Measurements from ENCODE around the gene FAM83C.

The FAM83C gene

DNA sequence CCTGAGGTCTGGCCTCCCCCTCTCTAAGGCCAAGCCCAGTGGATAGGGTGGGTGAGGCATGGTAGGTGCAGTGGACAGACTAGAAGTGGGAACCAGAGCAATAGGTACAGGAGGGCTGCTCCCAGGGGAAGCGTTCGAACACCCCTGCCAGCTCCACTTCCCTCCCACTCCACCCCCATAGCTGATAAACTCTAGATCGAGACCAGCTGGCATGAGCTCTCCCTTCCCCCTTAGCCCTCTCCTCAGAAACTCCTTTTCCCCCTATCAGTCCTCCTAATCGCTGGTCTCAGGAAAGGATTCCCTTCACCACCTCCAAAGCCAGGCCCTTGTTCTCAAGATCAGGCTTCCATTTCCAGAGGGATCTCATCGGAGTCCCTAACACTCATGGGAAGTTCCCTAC is 6.0 kb upstream of the FAM83C start:
- no peak for DNase-seq (ENCODE audit: low spot score)

DNA sequence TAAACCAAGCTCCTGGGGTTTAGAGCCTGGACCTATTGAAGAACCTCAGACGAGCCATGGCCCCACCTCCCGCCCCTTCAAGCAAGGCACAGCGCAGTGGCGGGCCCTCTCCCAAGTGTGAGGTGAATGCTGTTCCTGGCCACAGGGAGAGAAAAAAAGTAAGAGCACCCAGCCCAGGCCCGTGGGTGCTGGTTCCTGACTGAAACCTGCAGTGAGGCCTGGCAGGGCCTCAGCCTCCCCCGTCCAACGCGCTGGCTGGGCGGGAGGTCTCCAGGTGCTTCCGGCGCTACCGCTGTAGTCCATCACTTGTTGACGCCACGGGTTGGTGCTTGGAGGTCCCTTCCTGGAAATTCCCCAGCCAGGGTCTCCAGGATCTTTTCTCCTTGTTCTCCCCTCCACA is 5.5 kb upstream of the FAM83C start:
- no peak for DNase-seq (ENCODE audit: low spot score)

DNA sequence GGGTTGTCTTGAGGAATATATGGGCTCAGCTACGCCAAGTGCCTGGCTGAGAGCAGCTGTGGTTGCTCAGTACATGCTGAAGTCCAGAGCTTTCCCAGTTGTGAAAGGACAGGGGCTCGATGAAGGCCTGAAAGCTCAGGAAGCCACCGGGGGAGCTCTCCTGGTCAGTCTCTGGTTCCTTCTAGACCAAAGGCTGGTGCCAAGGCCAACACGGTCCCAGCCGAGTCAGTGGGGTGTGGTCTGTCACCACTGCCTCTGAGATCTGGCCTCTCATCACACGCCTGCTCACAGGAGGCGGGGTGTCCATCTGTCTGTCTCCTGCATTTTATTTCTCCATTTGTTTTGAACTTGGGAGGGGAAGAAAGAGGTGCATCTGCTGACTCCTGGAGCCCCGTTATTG is 4.9 kb upstream of the FAM83C start:
- no peak for DNase-seq (ENCODE audit: low spot score)

DNA sequence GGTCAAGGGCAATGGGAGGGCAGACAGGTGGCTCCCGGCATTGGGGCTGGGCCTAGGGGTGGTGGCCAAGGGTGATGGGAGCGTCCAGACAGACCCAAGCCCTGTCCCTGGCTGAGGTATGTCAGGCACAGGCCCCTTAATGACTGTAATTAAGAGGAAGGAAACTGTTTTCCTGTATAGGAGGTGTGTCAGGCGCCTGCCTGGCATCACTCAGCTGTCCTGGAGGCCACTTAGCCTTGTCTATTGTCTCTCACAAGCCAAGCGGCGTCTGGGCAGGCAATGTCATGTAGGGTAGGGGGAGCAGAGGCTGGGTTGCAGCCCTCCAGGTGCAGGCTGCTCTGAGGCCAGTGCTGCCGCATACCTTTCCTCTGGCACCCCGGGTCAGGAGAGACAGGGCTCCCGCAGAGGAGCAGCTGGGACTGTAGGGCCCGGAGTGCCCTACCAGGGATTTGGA is 3.9 kb upstream of the FAM83C start:
- no peak for DNase-seq (ENCODE audit: low spot score)

DNA sequence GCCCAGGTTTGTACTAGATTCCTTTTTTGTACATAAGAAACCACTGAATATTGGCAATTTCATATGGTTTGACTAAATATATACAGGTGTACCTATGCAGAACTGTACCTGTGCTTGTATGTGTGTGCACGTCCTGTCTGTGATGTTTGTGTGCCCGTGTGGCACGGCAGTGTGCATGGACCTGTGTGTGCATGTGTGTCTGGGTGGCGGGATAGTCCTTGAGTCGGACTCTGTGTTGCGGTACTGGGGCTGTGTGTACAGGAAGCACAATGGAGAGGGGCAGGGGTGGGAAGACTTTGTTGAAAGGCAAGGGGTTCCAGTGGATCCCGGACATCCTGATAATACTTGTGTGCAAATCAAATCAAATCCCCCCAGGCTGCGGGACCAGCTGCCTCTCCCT is 3.4 kb upstream of the FAM83C start:
- no peak for DNase-seq (ENCODE audit: low spot score)

DNA sequence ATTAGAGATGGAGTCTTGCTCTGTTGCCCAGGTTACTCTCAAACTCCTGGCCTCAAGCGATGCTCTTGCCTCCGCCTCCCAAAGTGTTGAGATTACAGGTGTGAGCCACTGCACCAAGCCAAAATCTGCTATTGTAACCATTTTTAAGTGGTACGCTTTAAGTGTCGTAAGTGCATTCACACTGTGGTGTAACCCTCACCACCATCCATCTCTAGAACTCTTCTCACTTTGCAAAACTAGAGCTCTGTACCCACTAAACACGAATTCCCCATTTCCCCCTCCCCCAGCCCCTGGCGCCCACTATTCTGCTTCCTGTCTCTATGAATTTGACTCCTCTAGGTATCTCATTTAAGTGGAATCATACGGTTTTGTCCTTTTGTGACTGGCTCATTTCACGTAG is 2.8 kb upstream of the FAM83C start:
- DNase-seq (ENCODE audit: low spot score), result no peak

DNA sequence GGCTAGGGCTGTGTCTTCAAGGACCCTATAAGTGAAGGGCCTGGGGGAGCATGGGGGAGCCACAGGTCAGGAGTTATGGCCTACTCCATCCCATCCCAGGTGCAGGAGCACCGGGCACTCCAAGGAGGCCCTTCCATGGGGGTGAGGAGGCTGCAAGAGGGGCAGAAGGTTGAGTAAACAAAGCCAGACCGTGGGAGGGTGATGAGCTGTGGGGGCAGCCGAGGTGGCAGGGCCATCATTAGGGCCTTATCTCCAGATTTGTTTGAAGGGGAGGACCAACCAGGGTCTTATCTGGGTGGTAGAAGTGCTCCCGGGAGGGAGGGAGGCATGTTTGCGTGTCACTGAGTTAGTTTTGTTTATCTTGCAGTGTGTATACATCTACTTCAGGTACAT is 2.1 kb upstream of the FAM83C start:
- DNase-seq (ENCODE audit: low spot score), result no peak

DNA sequence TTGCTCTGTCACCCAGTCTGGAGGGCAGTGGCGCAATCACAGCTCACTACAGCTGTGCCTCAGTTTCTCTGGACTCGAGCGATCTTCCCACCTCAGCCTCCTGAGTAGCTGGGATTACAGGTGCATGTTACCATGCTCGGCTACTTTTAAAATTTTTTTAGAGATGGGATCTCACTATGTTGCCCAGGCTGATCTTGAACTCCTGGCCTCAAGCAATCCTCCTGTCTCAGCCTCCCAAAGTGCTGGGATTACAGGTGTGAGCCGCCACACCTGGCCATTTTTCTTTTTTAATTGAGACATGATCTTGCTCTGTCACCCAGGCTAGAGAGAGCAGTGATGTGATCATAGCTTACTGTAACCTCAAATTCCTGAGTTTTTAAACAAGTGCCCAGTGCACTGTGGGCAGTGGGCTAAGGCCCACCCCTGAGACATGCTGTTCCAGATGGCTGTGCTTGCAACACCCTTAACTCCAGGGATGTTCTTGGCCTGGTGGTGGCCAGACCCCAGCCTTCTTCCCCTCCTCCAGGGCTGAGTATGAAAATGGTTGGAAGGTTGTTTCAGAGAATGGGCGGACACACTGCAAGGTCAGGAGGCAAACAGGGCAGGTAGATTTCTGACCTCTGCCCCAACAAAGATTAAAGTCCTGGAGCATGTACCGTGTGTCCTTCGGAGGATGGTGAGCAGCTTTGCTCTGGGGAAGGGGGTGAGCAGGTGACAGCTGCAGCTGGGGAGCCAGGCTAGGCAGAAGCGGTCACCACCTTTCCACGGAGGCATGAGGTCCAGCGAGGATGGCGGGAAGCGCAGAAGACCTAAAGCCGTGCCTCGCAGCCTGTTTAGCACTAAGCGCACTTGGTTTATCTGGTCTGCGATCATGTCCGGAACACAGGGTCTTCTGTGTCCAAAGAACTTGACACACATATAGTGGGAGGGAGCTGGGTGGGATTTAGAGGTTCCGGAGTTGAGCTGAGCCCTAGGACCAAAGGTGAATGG is 1.4 kb upstream of the FAM83C start:
- DNase-seq (ENCODE audit: low spot score), result no peak

DNA sequence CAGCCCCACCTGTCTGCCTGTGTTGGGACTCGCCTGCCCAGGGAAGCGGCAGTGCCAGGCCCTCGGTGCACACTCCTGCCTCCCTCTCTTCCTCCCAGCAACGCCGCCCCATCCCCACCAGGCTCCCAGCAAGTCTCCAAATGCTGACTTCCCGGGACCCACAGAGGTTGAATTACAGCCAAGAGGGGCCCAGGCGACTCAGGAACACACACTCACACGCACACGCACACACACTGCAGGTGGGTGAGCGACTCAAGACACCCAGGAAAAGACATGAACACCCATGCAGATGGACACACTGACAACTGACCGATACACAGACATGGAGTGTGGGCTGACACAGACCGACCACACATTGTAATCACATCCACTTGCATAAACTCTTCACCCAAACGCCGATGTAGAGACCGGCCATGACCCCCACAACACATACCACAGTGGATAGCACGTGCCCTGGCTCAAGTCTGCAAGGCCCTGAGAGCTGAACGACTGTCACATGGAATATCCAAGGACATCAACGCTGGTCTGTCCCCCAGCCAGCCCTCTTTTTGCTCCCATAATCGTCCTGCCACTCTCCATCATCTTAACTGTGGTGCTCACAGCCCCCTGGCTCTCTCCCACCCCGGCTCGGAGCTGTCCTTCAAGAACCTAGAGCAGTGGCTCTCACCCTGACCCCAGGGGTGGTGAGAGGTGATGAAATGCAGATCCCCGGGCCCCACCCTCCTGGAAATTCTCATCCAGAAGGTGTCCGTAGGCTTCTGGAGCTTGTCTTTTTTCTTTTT is 470 bp upstream of the FAM83C start:
- no peak for DNase-seq (ENCODE audit: low spot score)

DNA sequence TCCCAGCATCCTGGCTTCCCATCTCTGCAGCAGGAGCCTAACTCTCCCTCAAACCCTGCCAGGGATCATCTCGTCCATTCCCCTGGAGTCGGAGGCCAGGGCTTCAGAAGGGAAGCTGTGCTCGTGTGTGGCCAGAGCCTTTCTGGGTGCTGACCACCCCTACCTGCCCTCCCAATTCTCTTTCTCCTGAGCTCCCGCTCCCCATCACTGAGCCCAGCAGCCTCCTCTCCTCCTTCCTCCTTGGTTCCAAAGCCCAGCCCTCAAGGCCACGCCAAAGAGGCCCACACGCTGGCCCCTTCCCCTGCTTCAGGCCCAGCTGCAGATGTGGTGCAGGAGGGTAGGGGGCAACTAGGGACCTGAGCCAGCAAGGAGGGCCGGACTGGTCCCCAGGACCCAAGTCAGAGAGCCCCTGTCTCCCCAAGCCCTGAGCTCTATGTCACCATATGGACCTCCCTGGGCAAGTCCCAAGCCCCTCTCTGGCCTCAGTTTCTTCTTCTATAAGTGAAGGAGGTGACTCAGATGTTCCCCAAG is 1.3 kb downstream of the FAM83C start:
- no peak for DNase-seq (ENCODE audit: low spot score)

DNA sequence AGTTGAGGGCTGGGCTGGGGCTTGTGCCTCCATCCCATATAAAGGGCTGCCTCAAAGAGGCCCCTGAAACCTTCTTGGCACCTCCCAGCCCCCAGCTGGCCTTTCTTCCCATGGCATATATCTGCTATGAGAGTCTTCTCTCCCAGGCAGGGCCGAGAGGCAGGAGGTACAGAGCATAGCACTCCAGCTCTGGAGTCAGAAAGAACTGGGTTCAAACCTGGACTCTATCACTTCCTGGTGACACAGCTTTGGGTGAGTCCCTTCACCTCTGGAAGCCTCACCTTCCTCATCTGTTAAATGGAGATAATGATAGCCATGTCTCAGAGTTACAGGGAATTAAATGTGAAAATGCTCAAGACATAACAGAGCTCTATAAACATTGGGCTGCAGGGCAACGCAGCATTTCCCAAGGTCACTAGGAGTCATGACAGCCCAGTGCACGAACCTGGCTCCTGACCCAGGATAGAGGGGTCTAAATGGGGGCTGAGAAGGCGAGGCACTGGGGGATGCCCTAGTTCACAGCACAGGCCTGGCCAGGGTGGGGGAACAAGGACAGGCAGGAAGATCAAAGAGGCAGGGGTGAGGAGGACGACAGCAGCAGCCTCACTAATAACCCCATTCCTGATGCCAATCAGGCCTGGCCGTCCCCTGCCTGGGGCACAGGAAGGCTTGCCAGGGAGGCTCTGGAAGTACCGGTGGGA is 1.9 kb downstream of the FAM83C start:
- DNase-seq (ENCODE audit: low spot score), result no peak

DNA sequence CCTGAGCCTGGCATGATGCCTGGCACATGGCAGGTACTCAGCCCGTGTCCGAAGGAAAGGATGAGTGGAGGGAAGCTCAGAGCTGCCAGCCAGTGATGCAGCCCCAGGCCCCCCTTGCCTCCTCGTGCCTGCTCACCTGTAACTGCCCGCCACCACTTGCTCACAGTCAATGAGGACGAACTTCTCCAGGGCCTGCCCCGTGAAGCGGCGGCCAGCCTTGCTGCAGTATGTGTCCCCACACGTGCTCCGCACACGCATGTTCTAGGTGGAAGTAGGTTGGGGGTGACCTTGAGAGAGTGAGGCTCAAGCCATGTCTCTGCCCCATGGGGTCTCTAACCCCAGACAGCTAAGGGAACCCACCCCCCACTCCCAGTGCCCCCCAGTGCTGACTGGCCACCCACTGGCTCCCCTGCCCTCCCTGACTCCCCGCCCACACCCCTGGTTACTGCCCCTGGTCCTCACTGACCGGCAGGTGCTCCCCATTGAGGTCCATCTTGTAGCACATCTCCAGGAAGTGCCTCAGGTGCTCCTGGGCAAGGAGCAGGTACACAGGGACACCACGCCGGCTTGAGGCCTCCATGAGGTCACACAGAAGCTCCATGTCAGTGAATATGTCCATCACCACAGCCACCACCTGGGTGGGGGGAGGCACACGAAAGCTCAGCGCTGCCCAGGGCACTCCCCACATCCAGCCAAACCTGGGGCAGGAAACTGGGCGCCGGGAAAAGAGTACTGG is 3.7 kb downstream of the FAM83C start:
- DNase-seq (ENCODE audit: low spot score), result no peak

DNA sequence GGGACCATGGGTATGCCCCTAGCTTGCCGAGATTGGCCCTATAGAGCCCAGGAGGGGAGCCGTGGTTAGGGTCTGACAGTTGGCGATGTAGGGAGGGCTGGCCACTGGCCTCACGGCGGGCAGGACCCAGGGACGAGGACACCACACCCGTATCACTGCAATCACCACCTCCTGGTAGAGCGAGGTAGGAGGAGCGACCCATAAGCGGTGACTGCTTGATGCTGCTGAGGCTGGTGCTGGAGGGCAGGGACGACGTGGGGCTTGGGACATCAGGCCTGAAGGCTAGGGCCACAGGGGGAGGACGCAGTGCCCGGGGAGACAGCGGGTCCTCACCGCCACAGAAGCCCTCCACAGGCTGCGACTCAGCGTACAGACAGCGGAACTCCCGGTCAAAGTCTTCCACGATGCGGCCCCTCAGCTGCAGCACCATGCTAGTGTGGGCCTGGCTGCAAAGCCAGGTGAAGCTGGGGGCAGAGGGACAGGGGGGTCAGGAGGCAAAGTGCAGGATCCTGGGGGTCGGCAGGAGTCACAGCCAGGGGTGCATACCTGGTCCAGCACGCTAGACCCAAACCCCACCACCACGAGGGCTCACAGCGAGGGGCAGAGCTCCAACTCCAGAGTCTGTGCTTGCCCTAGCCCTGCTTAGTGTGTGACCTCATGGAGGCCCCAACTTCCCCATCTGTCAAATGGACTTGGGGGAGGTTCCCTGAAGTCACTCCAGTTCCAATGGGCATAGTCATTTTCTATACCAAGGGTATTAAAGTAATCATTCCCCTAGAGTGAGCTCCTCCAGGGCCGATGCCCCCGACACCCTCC is 4.5 kb downstream of the FAM83C start:
- no peak for DNase-seq (ENCODE audit: low spot score)

DNA sequence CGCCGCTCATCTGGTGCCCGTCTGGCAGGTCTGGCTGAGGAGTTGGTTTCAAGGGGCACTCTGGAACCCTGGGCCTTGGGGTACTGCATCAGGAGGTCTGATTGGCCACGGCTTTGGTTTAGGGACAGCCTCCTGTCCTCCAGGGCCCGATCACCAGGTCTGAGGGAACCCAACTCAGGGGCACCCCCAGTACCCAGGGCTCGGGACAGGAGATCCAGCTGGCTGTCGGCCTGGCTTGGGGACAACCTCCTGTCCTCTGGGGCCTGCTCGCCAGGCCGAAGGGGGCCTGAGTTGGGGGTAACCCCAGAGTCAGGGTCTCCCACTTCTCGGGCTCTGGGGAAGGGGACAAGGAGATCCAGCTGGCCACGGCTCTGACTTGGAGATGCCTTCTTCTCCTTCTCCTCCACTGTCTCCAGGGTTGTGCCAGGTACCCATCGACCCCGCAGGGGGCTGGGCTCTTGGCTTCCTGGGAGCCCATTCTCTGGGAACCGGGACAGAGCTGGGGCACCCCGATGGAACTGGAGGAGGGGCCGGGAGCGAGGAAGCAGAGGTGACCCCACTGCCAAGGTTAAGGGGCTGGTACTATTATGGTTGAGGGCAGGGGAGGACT is 5.2 kb downstream of the FAM83C start:
- DNase-seq (ENCODE audit: low spot score), result no peak

DNA sequence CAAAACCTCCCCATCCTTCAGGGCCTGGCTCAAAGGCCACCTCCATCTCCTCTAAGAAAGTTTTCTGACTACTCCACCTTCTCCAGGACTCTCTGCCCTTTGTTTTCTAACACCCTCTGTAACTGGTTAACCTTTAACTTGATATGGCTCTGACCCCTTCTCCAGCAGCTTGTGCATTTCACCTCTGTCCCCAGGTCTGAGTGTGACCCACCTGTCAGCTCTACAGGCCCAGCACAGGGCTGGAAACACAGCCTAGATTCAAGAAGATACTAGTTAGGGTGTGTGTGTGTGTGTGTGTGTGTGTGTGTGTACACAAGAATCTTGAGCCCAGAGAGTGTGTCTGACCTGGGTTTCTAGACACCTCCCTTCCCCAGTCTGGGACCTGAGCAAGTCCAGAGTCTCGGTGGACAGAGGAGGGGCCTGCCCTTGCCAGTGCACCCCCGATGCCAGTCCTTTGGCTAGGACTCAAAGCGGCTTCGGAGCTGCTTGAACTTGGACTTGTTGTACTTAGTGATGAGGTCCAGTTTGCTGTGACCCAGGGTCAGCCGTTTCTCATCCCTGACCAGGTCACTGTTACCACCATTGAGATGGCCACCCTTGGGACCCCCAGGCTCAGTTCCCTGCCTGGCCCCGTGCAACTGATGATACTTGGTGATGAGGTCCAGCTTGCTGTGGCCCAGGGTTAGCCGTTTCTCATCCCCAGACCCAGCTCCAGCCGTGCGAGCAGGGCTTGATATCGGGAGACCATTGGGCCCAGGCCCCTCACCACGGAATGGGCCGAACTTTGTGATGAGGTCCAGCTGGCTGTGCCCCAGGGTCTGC is 5.9 kb downstream of the FAM83C start:
- no peak for DNase-seq (ENCODE audit: low spot score)

DNA sequence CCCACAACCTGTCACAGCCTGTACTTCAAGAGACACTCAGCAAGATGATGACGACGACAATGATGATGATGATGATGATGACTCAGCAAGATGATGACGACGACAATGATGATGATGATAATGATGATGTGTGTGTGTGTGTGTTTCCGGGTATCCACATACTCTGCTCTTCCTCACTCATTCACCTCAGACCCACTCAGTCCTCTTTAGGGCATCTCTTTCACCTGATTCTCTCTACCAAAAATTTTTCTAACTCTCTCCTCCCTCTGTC is 6.5 kb downstream of the FAM83C start:
- peak; percentile 94 for DNase-seq (ENCODE audit: low spot score)

DNA sequence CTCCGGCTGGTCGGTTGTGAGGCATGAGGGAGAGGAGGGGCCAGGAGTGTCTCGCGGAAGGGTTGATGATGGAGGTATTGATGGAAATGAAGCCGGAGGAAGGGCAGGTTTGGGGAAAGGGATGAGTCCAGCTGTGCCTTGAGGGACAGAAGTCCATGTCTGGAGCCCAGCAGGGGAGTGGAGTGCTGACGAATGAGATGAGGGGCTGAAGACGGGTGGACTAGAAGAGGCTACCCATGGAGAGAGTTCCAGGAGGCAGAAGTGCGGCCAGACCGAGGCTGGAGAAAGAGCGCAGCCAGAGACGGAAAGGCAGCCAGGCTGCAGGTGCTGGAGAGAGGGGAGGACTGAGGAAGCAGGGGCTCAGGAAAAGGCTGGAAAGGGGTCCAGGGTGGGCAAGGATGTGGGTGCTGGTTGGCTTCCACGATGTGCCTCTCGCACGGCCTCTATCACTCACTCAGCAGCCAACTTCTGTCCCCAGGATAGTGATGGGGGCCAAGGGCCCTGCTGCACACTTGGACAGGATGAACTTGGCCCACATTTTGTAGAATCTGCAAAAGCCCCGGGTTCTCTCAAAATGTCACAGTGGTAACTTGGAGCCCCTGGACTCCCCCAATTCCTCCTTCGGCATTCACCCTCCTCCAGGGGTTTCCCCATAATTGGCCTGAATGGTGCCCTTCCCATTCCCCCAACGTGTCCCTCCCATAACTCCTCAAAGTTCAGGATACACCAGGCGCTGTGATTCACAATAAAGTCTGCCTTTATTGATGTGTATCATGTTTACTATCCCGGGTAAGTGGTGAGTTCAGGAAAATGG is 7.0 kb downstream of the FAM83C start:
- DNase-seq (ENCODE audit: low spot score), result no peak

DNA sequence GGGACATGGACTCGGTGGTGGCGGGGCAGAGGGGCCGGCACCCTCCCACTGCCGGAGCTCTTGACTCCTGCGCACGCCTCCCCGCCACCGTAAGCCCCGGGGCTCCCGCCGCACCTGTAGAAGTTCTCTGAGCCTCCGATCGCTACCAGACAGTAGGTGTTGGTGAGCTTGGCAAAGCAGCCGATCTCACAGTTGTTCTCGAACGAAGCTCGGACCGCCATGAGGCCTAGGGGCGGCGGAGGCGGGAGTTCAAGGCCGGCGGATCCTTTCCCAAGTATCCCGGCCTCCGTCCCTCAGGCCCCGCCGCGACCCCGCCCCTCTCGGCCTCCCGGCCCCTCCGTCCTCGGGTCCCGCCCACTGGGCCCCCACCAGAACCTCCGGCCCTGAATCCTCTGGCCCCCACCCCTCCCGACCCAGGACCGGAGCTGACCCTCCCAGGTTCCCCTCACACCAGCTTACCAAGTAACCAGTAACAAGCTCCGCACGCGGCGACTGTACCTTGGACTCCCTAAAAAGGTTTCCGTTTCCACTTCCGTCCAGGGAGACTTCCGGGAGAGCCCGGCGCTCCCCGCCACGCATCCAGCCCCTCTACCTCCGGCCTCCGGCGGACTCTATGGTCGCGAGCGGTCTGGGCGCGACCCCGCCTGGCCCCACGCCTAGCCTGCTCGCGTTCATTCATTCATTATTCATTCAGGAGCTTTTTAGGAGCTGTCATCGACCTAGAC is 7.8 kb downstream of the FAM83C start, which contains the start of gene EIF6:
TSS of gene EIF6 (minus strand) at position 506 of the 725 bp plus-strand sequence. CDS start at position 221, 285 bp downstream.
- DNase-seq (ENCODE audit: low spot score), result peak; percentile 97
